ENCODE measurements around the gene ABCB8. TPM values are rescaled to one million over a fixed set of nuclear protein-coding genes. Genes with fewer than 3 reads are reported as not detected.
A peak's percentile ranks its signal among the peaks of the same experiment; 100 is the strongest.

Gene ABCB8
- total and polyA plus RNA-seq, 2 donors (not counting 1 experiment from before 2014, with no cell fraction given): 41.4 to 69.7 TPM

- no peak overlapping the region for H3K27ac Mint-ChIP-seq
- Histone ChIP-seq H3K4me3 (ENCODE audit: control extremely low read depth in 1 of 5, extremely low read depth in 1 of 5, insufficient read depth in 1 of 5, low read depth in 2 of 5, low read length in 4 of 5) (no peak overlapping the region), H3K79me2 (ENCODE audit: control insufficient read depth, insufficient read depth, low read length) (no peaks in the 10 kb centered on the region), H3K4me2 (replicated peaks; ENCODE audit: low read depth, low read length, poor library complexity, severe bottlenecking) (no peak overlapping the region), H3K27ac (ENCODE audit: low read length in 2 of 2) (no peak overlapping the region), H2AFZ (ENCODE audit: insufficient read depth, low read depth, low read length, poor library complexity, severe bottlenecking) (no peak overlapping the region), H4K20me1 (ENCODE audit: control insufficient read depth, insufficient read depth, low read length, poor library complexity, severe bottlenecking) (no peaks in the 10 kb centered on the region), H3K36me3 (replicated peaks in 1 of 2; ENCODE audit: control extremely low read depth in 1 of 2, control insufficient read depth in 1 of 2, extremely low read depth in 1 of 2, insufficient read depth in 2 of 2, low read length in 1 of 2) (no peaks in the 10 kb centered on the region), H3K9me3 (ENCODE audit: control extremely low read depth in 1 of 3, control insufficient read depth in 2 of 3, insufficient read depth in 1 of 3, low read length in 2 of 3) (peaks cover 0 to 28% (median 0%) of the 10 kb centered on the region in 3 donors), H3K4me1 (ENCODE audit: control insufficient read depth in 2 of 2, insufficient read depth in 2 of 2, low read length in 2 of 2) (peaks cover 36 to 48% of the 10 kb centered on the region in 2 donors), H3K27me3 (replicated peaks in 1 of 4; ENCODE audit: control extremely low read depth in 1 of 4, control insufficient read depth in 3 of 4, insufficient read depth in 4 of 4, low read length in 3 of 4) (peaks cover 0 to 41% (median 18%) of the 10 kb centered on the region in 4 experiments), H3K9ac (ENCODE audit: low read length) (no peak overlapping the region)
- ATAC-seq (ENCODE audit: low read depth) (no peak), DNase-seq (no peak)
- intact Hi-C loops (cut with micrococcal nuclease): no loop called here
- CTCF ChIA-PET: interaction anchor here (1.0 to 1.5 kb wide), 3 partner anchors 8 to 118 kb away, joined by 3 read pairs; no protein-coding TSS in a partner anchor
- peaks cover 53% of the 10 kb centered on the region for H3K4me1 Mint-ChIP-seq
- no peaks in the 10 kb centered on the region for H3K9me3 Mint-ChIP-seq (ENCODE audit: insufficient read depth)
- H3K27me3 Mint-ChIP-seq: peaks cover 29% of the 10 kb centered on the region
- WGBS (ENCODE audit: insufficient coverage): 89% methylated on average over 7 of the region's 8 CpGs
- H3K4me3 Mint-ChIP-seq: no peak overlapping the region
- POLR2A ChIA-PET: no interaction called here
- TF ChIP-seq CTCF (IDR thresholded peaks at IDR 0.05) (no peak), EZH2 (IDR thresholded peaks at IDR 0.05; ENCODE audit: borderline replicate concordance, insufficient read depth, low read depth, low read length, poor library complexity, severe bottlenecking) (no peak)
These were observed 11.7 kb upstream of the ABCB8 start for GRCh38 chr7:151016505-151016904.

- TF ChIP-seq EZH2 (IDR thresholded peaks at IDR 0.05; ENCODE audit: borderline replicate concordance, insufficient read depth, low read depth, low read length, poor library complexity, severe bottlenecking): no peak
- no peak for TF ChIP-seq CTCF (IDR thresholded peaks at IDR 0.05)
- 91% methylated on average over 15 of the region's 15 CpGs for WGBS (ENCODE audit: insufficient coverage)
- CTCF ChIA-PET: interaction anchor here (1.0 to 3.1 kb wide), 5 partner anchors 9 to 119 kb away, joined by 3 to 25 read pairs (median 3); partner anchors contain the start of gene ABCB8
- no peaks in the 10 kb centered on the region for H3K9me3 Mint-ChIP-seq (ENCODE audit: insufficient read depth)
- intact Hi-C loops (cut with micrococcal nuclease): no loop called here
- H3K4me1 Mint-ChIP-seq: peaks cover 53% of the 10 kb centered on the region
- Histone ChIP-seq H2AFZ (ENCODE audit: insufficient read depth, low read depth, low read length, poor library complexity, severe bottlenecking) (no peak overlapping the region), H3K4me2 (replicated peaks; ENCODE audit: low read depth, low read length, poor library complexity, severe bottlenecking) (no peak overlapping the region), H3K79me2 (ENCODE audit: control insufficient read depth, insufficient read depth, low read length) (no peaks in the 10 kb centered on the region), H3K4me3 (ENCODE audit: control extremely low read depth in 1 of 5, extremely low read depth in 1 of 5, insufficient read depth in 1 of 5, low read depth in 2 of 5, low read length in 4 of 5) (no peak overlapping the region), H3K4me1 (ENCODE audit: control insufficient read depth in 2 of 2, insufficient read depth in 2 of 2, low read length in 2 of 2) (peaks cover 36 to 48% of the 10 kb centered on the region in 2 donors), H3K27ac (ENCODE audit: low read length in 2 of 2) (no peak overlapping the region), H3K27me3 (replicated peaks in 1 of 4; ENCODE audit: control extremely low read depth in 1 of 4, control insufficient read depth in 3 of 4, insufficient read depth in 4 of 4, low read length in 3 of 4) (peaks cover 0 to 43% (median 18%) of the 10 kb centered on the region in 4 experiments), H3K9ac (ENCODE audit: low read length) (no peak overlapping the region), H3K9me3 (ENCODE audit: control extremely low read depth in 1 of 3, control insufficient read depth in 2 of 3, insufficient read depth in 1 of 3, low read length in 2 of 3) (peaks cover 0 to 28% (median 0%) of the 10 kb centered on the region in 3 donors), H3K36me3 (replicated peaks in 1 of 2; ENCODE audit: control extremely low read depth in 1 of 2, control insufficient read depth in 1 of 2, extremely low read depth in 1 of 2, insufficient read depth in 2 of 2, low read length in 1 of 2) (no peaks in the 10 kb centered on the region), H4K20me1 (ENCODE audit: control insufficient read depth, insufficient read depth, low read length, poor library complexity, severe bottlenecking) (no peaks in the 10 kb centered on the region)
- no peak overlapping the region for H3K27ac Mint-ChIP-seq
- ATAC-seq (ENCODE audit: low read depth) (no peak), DNase-seq (no peak)
- POLR2A ChIA-PET: interaction anchor here (2.3 kb wide), 1 partner anchor 11 kb away, joined by 11 read pairs; the partner anchor contains the start of gene ABCB8
- peak overlapping the region; percentile 91 for H3K4me3 Mint-ChIP-seq
- peaks cover 26% of the 10 kb centered on the region for H3K27me3 Mint-ChIP-seq
These were observed 11.3 kb upstream of the ABCB8 start for GRCh38 chr7:151016942-151017341.
